22Rv1 (cell line): Measurements from ENCODE around the gene COL4A2.

Experiments used
- ZFX ChIP-seq: fragments of 450-650 bp; IDR thresholded peaks from 2 replicates; pipeline ENCODE4 v1.6.1; 2017; ENCODE audit warnings: antibody characterized with exemption, borderline replicate concordance
- TF ChIP-seq, protein P1 (sequence below): fragments of 450-650 bp; IDR thresholded peaks from 2 replicates; pipeline ENCODE4 v1.5.1; 2017; ENCODE audit warnings: mild to moderate bottlenecking

DNA sequence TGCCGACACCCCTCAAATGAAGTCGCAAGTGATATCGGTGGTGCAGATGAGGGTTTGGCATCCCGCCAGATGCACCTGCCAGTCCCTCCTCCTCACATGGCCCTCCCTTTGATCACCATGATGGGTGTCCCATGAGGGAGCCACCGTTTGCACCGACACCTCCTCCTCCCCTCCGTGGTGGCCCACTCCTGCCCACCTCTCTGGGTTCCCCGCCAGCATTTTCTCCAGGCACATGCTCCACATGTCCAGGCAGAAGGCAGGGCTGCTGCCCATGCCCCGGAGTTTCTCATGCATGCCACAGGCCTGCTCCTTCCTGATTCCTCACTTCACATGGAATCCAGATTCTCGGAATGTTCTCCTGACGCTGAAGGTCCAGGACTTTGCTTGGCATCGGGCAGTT is 49.3 kb downstream of the COL4A2 start:
- TF ChIP-seq, protein P1, sequence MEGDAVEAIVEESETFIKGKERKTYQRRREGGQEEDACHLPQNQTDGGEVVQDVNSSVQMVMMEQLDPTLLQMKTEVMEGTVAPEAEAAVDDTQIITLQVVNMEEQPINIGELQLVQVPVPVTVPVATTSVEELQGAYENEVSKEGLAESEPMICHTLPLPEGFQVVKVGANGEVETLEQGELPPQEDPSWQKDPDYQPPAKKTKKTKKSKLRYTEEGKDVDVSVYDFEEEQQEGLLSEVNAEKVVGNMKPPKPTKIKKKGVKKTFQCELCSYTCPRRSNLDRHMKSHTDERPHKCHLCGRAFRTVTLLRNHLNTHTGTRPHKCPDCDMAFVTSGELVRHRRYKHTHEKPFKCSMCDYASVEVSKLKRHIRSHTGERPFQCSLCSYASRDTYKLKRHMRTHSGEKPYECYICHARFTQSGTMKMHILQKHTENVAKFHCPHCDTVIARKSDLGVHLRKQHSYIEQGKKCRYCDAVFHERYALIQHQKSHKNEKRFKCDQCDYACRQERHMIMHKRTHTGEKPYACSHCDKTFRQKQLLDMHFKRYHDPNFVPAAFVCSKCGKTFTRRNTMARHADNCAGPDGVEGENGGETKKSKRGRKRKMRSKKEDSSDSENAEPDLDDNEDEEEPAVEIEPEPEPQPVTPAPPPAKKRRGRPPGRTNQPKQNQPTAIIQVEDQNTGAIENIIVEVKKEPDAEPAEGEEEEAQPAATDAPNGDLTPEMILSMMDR, result no peak
- no peak for TF ChIP-seq ZFX
